Measurements from ENCODE around the gene CCS.
"Not testable (repeated sequence)": the region's sequence is repeated elsewhere in the genome, so short reads cannot be mapped to it uniquely, and the experiment has no call there.

CCS gene

GRCh38 chr11:66592457-66593302, at the start of gene CCS, which contains the start of gene CCDC87:
TSS of gene CCS (plus strand) at chr11:66593185. CDS start at chr11:66593262, 77 bp downstream.
TSS of gene CCDC87 (minus strand) at chr11:66593063. CDS start at chr11:66593015, 48 bp downstream.
- peak within 1 kb of the TSS; percentile 89 for H3K4me3 ChIP-seq (ENCODE audit: low read length)
- peak; percentile 95 for DNase-seq (ENCODE audit: low read depth)
- TF ChIP-seq CTCF (IDR thresholded peaks at IDR 0.05; ENCODE audit: insufficient read depth, low read depth, low read length, missing control alignments) = peak; percentile 68

GRCh38 chr11:66543263-66544107, 49.5 kb upstream of the CCS start:
- no peak overlapping the region for H3K4me3 ChIP-seq (ENCODE audit: low read length)
- DNase-seq (ENCODE audit: low read depth) = peak; percentile 36
- TF ChIP-seq CTCF (IDR thresholded peaks at IDR 0.05; ENCODE audit: insufficient read depth, low read depth, low read length, missing control alignments) = peak; percentile 14

DNA sequence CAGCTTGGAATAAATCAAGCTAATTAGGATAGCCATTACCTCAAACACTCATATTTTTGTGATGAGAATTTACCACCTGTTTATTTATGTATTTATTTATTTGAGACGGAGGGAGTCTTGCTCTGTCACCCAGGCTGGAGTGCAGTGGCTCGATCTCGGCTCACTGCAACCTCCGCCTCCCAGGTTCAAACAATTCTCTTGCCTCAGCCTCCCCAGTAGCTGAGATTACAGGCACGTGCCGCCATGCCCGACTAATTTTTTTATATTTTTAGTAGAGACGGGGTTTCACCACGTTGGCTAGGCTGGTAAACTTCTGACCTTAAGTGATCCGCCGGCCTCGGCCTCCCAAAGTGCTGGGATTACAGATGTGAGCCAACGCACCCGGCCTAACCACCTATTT, 48.0 kb upstream of the CCS start:
- peak overlapping the region; percentile 63 for H3K4me3 ChIP-seq (ENCODE audit: low read length)
- DNase-seq (ENCODE audit: low read depth) = not testable (repeated sequence)

- TF ChIP-seq CTCF (IDR thresholded peaks at IDR 0.05; ENCODE audit: insufficient read depth, low read depth, low read length, missing control alignments) = no peak
Measured at GRCh38 chr11:66545701-66546367, 47.2 kb upstream of the CCS start, which contains the start of gene ZDHHC24. TSS of gene ZDHHC24 (minus strand) at chr11:66546048. CDS start at chr11:66546003, 45 bp downstream.

DNA sequence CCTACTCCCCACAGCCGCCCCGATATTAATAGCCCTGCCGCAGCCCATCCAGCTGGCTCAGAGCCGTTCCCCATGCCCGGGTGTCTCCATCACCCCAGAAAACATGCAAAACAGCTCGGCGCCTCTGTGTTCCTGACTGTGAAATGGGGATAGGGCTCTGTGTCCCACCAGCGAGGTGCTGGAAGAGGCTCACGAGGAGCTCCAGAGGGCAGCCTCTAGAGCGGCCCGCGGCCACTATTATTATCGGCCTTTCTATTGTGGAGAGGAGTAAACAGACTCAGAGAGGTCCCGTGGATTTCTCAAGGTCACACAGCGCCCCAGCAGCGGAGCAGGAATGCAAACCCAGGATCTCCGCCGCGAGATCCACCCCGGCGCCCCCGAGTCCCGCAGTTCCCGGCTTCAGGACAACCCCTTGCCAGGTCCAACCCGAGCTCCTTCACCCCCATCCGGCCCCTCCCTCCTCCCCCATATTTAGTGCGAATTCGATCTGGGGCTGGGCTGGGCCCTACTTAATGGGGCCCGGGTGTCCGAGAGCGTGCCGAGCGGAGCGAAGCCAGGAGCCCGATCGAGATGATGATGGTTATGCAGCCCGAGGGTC, 46.5 kb upstream of the CCS start, which contains the start of gene ACTN3:
Gene ACTN3 (plus strand): TSS at position 536 of the 598 bp plus-strand sequence. CDS start 35 bp downstream, at position 571.
- TF ChIP-seq CTCF (IDR thresholded peaks at IDR 0.05; ENCODE audit: insufficient read depth, low read depth, low read length, missing control alignments) = no peak
- DNase-seq (ENCODE audit: low read depth) = peak; percentile 23
- H3K4me3 ChIP-seq (ENCODE audit: low read length) = peak within 1 kb of the TSS; percentile 63

More at GRCh38 chr11:66545701-66546367, 47.2 kb upstream of the CCS start, which contains the start of gene ZDHHC24:
- peak; percentile 98 for DNase-seq (ENCODE audit: low read depth)
- H3K4me3 ChIP-seq (ENCODE audit: low read length) = peak within 1 kb of the TSS; percentile 63

DNA sequence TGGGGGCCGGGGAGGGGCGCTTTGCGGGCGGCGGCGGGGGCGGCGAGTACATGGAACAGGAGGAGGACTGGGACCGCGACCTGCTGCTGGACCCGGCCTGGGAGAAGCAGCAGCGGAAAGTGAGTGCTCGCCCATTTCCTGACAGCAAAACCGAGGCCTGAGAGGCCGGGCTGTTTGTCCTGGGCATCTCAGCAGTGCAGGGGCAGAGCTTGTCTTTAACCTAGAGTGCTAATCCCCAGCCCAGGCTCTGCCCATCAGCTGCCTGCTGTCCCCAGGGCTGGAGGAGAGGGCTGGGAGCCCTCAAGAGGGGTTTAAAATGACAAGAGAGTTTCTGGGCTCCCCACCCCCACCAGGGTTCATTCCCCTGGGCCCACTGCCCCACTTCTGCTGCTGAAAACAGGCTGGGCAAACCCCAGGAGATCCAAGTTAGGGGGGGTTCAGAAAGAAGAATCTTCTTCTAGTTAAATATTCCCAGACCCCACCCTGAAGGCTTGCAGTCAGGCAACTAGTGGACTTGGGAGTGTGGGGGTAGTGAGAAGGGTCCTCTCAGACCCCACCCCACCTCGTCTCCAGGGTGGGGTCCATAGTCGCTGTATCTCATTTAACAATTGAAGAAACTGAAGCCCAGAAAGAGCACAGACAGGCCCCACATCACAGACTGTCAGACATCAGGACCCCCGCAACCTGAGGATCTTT, 45.9 kb upstream of the CCS start:
- TF ChIP-seq CTCF (IDR thresholded peaks at IDR 0.05; ENCODE audit: insufficient read depth, low read depth, low read length, missing control alignments) = no peak
- DNase-seq (ENCODE audit: low read depth) = no peak
- no peak overlapping the region for H3K4me3 ChIP-seq (ENCODE audit: low read length)

All from epithelial cell of esophagus (primary cell).